Gastrocnemius medialis (tissue), 4 donors: ENCODE measurements around the gene ZBTB7C.

Experiments used
- POLR2A ChIP-seq, 2 donors: fragments of 450-650 bp; IDR thresholded peaks; one replicate each; pipeline ENCODE4 v1.6.1; 2017; ENCODE audit warnings: antibody characterized with exemption in 2 of 2, mild to moderate bottlenecking in 2 of 2, moderate library complexity in 2 of 2
- TF ChIP-seq, protein P1 (sequence below), 5 experiments: fragments of 450-650 bp in 3 of 5; fragments of 200-600 bp in 2 of 5; sonication (generic) in 2 of 5; IDR thresholded peaks in 4 of 5; conservative IDR thresholded peaks in 1 of 5; 1 replicate in 4 of 5; 2 replicates in 1 of 5; pipeline ENCODE4 v1.5.1; 2016 to 2019; ENCODE audit warnings: antibody characterized with exemption in 5 of 5, mild to moderate bottlenecking in 3 of 5, moderate library complexity in 3 of 5

DNA sequence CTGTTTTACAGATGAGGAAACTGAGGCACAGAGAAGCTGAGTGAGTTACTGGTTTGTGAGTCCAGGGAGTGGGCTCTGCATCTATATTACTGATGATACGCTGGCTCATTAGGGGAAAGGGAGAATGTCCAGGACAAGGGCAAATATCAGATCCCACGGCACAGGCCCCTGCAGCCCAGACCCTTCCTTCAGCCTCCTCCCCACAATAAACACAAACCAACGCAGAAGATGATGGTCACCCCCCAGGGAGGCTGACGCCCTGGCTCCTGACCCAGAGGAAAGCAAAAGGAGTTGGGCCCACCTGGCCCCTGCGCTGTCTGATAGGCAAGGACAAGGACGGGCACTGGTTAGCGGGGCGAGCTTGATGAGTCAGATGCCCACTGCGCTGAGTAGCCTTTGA, 47.7 kb upstream of the ZBTB7C start:
- TF ChIP-seq, protein P1, sequence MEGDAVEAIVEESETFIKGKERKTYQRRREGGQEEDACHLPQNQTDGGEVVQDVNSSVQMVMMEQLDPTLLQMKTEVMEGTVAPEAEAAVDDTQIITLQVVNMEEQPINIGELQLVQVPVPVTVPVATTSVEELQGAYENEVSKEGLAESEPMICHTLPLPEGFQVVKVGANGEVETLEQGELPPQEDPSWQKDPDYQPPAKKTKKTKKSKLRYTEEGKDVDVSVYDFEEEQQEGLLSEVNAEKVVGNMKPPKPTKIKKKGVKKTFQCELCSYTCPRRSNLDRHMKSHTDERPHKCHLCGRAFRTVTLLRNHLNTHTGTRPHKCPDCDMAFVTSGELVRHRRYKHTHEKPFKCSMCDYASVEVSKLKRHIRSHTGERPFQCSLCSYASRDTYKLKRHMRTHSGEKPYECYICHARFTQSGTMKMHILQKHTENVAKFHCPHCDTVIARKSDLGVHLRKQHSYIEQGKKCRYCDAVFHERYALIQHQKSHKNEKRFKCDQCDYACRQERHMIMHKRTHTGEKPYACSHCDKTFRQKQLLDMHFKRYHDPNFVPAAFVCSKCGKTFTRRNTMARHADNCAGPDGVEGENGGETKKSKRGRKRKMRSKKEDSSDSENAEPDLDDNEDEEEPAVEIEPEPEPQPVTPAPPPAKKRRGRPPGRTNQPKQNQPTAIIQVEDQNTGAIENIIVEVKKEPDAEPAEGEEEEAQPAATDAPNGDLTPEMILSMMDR (IDR thresholded peaks at IDR 0.05 in 4 of 5, conservative IDR thresholded peaks at IDR 0.05 in 1 of 5), result no peak
- no peak for TF ChIP-seq POLR2A (IDR thresholded peaks at IDR 0.05)
